H7 (cell line): ENCODE measurements around the gene FHIT. TPM values are rescaled to one million over a fixed set of nuclear protein-coding genes. Genes with fewer than 3 reads are reported as not detected.

Experiments
- DNase-seq: peaks from one replicate; pipeline ENCODE4 v3.0.0; 2012
- H3K27me3 ChIP-seq: 2 replicates; pipeline ENCODE4 v1.6.0; 2011; ENCODE audit warnings: mild to moderate bottlenecking, low read length; ENCODE audit not compliant: control insufficient read depth, insufficient read depth
- H3K36me3 ChIP-seq: replicated peaks from 2 replicates; pipeline ENCODE4 v1.5.1; 2011; ENCODE audit warnings: low read length; ENCODE audit not compliant: control insufficient read depth, insufficient read depth
- H3K4me3 ChIP-seq: 2 replicates; pipeline ENCODE4 v1.5.1; 2011; ENCODE audit warnings: low read depth, mild to moderate bottlenecking, control low read depth, low read length, moderate library complexity; ENCODE audit not compliant: insufficient read depth
- total RNA-seq: library from RNA; depleted of rRNA; stranded (reverse); fragments of >200 nt; shearing (Covaris generic); gene quantifications from 2 replicates; pipeline ENCODE4 v1.2.3, GENCODE V29; 2014; rRNA removed

FHIT gene
- 2.1 and 2.7 TPM in 2 replicates for total RNA-seq

GRCh38 chr3:61251174-61251972, at the start of gene FHIT:
TSS of gene FHIT (minus strand) at chr3:61251452.
- H3K36me3 ChIP-seq, result no peaks in the 10 kb centered on the region
- H3K27me3 ChIP-seq, result no peaks in the 10 kb centered on the region
- peak; percentile 91 for DNase-seq
- peak within 1 kb of the TSS; percentile 65 for H3K4me3 ChIP-seq

GRCh38 chr3:61300786-61301185, 49.5 kb upstream of the FHIT start:
- H3K27me3 ChIP-seq, result no peaks in the 10 kb centered on the region
- no peak overlapping the region for H3K4me3 ChIP-seq
- DNase-seq, result no peak
- no peaks in the 10 kb centered on the region for H3K36me3 ChIP-seq

DNA sequence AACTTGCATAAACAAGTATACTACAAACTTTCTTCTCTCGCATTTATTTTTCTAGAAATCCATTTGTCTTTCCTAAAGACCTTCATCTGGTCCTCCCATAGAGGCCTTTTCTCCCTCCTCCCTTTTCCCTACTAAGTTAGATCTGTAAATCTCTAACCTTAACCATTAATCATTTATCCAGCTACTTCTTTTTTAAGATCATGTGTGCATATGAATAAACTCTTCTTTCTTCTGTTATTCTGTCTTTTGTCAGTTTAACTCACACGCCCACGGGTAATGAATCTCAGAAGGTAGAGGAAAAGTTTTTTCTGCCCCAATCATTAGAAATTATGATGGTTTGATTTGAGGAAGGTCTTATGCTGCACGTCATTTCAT, 48.7 kb upstream of the FHIT start:
- H3K27me3 ChIP-seq, result no peaks in the 10 kb centered on the region
- DNase-seq, result no peak
- no peaks in the 10 kb centered on the region for H3K36me3 ChIP-seq
- no peak overlapping the region for H3K4me3 ChIP-seq

DNA sequence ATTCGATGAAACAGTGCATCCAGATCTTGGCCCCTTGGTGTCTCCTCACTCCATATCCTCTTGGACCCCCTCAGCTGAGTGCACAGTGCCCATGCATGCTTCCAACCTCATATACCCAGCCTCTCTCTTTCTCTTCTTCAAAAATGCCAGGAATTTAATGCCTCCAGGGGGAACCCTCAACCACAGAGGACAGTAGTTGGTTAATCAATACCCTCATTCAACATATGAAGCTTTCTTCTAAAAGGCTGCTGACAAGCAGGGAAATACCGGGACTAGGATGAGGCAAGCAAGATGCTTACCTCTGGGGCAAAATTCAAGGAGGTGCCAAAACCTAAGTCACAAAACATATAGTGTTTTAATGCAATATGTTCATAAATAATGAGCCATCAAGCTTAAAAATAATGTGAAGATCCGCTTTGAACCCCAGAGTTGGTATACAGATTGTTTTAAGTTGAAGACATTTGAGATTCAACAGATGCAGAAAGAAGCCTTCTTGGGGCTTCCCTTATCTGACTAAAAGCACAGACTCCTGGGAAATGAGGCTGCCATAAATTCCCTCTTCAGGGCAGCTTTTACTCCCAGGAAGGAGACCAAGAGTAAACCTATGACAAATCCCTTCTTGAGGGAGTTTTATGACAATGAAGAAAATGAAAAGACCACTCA, 48.2 kb upstream of the FHIT start:
- Histone ChIP-seq H3K4me3 (no peak overlapping the region), H3K27me3 (no peaks in the 10 kb centered on the region), H3K36me3 (no peaks in the 10 kb centered on the region)
- DNase-seq, result peak; percentile 25

DNA sequence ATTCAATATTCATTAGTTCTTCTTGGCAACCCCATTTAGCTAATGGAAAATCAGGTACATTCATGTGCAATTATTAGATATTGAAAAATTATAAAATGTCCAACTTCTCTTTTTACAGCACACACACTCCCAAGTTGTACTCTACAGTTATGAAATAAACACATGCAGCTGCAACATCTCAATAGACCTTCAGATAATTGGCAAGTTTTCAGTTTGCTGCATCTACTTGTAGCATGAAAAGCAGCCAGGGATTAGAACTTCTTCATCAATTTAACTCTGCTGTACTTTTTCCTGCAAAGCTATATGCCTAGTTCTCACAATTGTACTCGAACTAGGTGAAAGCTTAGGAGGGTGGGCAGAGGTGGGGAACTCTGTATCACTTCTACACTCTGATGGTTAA, 46.6 kb upstream of the FHIT start:
- H3K4me3 ChIP-seq, result no peak overlapping the region
- DNase-seq, result no peak
- H3K36me3 ChIP-seq, result no peaks in the 10 kb centered on the region
- no peaks in the 10 kb centered on the region for H3K27me3 ChIP-seq

DNA sequence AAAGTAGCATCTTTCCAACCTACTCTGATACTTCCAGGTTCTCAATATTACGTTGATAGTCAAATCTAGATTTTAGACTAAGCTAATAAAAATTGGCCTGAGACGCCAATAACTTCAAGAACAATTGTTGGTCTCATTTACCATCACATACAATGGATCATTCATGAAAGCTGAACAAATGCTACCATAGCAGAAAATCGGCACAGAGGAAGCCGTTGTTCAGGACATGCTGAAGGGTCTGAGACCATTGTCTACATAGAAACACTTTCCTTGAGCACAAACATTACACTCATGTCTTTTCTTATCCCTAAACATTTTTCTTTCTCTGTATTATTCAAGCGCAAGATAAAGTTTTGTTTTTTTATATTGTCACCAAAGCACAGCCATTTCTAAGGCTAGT, 37.2 kb upstream of the FHIT start:
- no peak for DNase-seq
- Histone ChIP-seq H3K4me3 (no peak overlapping the region), H3K27me3 (no peaks in the 10 kb centered on the region), H3K36me3 (no peaks in the 10 kb centered on the region)

DNA sequence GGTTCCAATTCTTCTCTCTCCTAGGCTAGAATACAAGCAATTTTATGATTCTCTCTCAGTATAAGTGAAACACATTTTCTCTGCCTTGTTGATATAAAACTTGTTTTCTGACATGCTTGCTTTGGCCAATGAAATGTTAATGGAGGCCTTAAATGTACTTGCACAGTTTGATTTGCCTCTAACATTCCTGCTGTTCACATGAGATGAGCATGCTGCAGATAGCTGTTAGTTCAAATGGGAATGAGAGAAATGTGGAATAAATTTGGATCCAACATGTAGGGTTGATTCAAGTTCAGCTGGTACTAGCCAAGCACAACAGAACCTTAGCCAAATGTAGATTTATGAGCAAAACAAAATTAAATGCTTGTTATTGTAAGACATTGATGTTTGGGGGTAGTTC, 32.6 kb upstream of the FHIT start:
- Histone ChIP-seq H3K4me3 (no peak overlapping the region), H3K27me3 (no peaks in the 10 kb centered on the region)
- no peak for DNase-seq

GRCh38 chr3:61278713-61279112, 27.5 kb upstream of the FHIT start:
- H3K27me3 ChIP-seq, result no peaks in the 10 kb centered on the region
- H3K36me3 ChIP-seq, result no peaks in the 10 kb centered on the region
- H3K4me3 ChIP-seq, result no peak overlapping the region
- no peak for DNase-seq

More for the DNA sequence above, 32.6 kb upstream of the FHIT start:
- H3K36me3 ChIP-seq, result no peaks in the 10 kb centered on the region

DNA sequence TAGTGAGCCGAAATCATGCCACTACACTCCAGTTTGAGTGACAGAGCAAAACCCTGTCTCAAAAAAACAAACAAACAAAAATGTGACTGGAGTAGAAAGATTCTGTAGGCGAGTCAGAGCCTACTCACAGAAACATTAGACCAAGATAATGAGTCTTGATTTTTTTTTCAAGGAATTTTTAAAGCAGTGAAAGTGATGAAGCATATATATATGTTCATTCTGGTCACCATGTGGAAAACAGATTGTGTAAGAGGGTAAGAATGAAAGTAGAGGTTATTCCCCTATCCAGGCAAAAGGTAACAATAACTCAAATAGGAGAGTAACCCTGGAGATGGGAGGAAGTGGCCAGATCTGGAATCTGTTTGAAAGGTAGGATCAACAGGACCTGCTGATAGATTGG, 26.2 kb upstream of the FHIT start:
- Histone ChIP-seq H3K4me3 (no peak overlapping the region), H3K27me3 (no peaks in the 10 kb centered on the region), H3K36me3 (no peaks in the 10 kb centered on the region)
- DNase-seq, result no peak

- H3K36me3 ChIP-seq, result no peaks in the 10 kb centered on the region
- DNase-seq, result no peak
Measured at GRCh38 chr3:61269435-61269834, 18.2 kb upstream of the FHIT start.

DNA sequence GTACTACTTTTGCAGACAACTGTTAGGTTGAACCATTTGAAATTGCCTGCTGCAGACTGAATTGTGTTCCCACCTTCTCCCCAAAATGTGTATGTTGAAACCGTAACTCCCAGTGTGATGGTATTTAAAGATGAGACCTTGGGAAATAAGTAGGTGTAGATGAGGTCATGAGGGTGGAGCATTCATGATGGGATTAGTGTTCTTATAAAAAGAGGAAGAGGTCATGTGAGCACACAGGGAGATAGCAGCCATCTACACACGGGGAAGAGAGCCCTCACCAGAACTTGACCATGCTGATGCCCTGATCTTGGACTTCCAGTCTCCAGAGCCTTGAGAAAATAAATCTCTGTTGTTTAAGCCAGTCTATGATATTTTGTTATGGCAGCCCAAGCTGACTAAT, 17.4 kb upstream of the FHIT start:
- Histone ChIP-seq H3K27me3 (no peaks in the 10 kb centered on the region), H3K4me3 (no peak overlapping the region), H3K36me3 (no peaks in the 10 kb centered on the region)
- DNase-seq, result no peak

More at GRCh38 chr3:61269435-61269834, 18.2 kb upstream of the FHIT start:
- Histone ChIP-seq H3K4me3 (no peak overlapping the region), H3K27me3 (no peaks in the 10 kb centered on the region)

DNA sequence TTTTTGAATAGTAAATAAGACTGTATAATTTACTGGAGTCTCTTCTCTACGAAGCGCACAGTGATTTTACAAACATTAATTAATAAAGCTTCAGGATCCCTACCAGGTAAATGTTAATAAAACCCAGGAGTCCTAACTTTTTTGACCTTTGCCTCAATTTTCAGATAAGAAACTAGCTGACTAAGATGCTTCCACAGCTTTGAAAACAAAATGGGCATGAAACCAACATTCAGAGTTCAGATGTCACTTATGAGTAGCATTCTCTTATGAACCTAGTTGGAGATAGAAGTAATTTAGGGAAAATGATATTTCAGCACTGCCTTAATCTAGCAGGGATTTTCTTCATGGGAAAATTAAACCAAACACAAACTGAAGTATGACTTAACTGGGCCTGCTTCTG, 13.0 kb upstream of the FHIT start:
- DNase-seq, result no peak
- Histone ChIP-seq H3K27me3 (no peaks in the 10 kb centered on the region), H3K4me3 (no peak overlapping the region), H3K36me3 (no peaks in the 10 kb centered on the region)

GRCh38 chr3:61257148-61257547, 5.9 kb upstream of the FHIT start:
- no peaks in the 10 kb centered on the region for H3K36me3 ChIP-seq
- no peak overlapping the region for H3K4me3 ChIP-seq
- no peak for DNase-seq
- H3K27me3 ChIP-seq, result no peaks in the 10 kb centered on the region

GRCh38 chr3:61253756-61254155, 2.5 kb upstream of the FHIT start:
- Histone ChIP-seq H3K27me3 (no peaks in the 10 kb centered on the region), H3K4me3 (no peak overlapping the region), H3K36me3 (no peaks in the 10 kb centered on the region)
- no peak for DNase-seq

DNA sequence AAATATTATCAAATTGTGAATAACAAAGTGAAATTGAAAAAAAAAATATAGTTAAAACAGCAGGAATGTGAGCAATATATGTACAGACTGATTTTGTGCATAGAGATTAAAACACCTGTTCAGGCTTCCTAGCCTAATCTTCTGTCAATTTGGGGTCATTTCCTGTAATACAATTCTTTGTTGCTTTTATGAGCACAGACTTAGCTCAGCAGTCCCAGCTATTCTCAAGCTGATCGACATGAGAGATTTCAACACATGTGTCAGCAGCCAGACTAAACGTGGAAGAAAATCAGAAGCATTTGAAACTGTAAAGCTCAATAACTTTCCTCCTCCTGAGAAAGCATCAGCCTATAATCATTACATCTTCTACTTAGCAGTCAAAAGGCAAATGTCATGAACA, 1.6 kb upstream of the FHIT start:
- Histone ChIP-seq H3K4me3 (no peak overlapping the region), H3K36me3 (no peaks in the 10 kb centered on the region), H3K27me3 (no peaks in the 10 kb centered on the region)
- DNase-seq, result no peak
